Muscle layer of duodenum (tissue), 2 donors: ENCODE measurements around the gene MLX.
A peak's percentile ranks its signal among the peaks of the same experiment; 100 is the strongest.
"Not testable (repeated sequence)": the region's sequence is repeated elsewhere in the genome, so short reads cannot be mapped to it uniquely, and the experiment has no call there.

Experiments used
- H3K27ac ChIP-seq: one replicate; pipeline ENCODE4 v1.7.0; 2013; ENCODE audit warnings: mild to moderate bottlenecking, low read length
- H3K27me3 ChIP-seq: one replicate; pipeline ENCODE4 v1.7.0; 2013; ENCODE audit warnings: low read depth, mild to moderate bottlenecking, control low read depth, low read length
- H3K36me3 ChIP-seq, 2 donors: one replicate each; pipeline ENCODE4 v1.7.0; 2013; ENCODE audit warnings: low read length in 2 of 2, control low read depth in 1 of 2, mild to moderate bottlenecking in 1 of 2; ENCODE audit not compliant: insufficient read depth in 2 of 2, control insufficient read depth in 1 of 2
- H3K4me1 ChIP-seq, 2 donors: one replicate each; pipeline ENCODE4 v1.7.0; 2013; ENCODE audit warnings: low read length in 2 of 2, mild to moderate bottlenecking in 2 of 2, control low read depth in 1 of 2, moderate library complexity in 1 of 2; ENCODE audit not compliant: insufficient read depth in 2 of 2, control insufficient read depth in 1 of 2
- H3K4me3 ChIP-seq, 2 donors: one replicate each; pipeline ENCODE4 v1.7.0; 2013; ENCODE audit warnings: low read length in 2 of 2, low read depth in 1 of 2, mild to moderate bottlenecking in 1 of 2
- H3K9me3 ChIP-seq, 2 donors: one replicate each; pipeline ENCODE4 v1.7.0; 2013; ENCODE audit warnings: low read length in 2 of 2, control low read depth in 1 of 2, mild to moderate bottlenecking in 1 of 2; ENCODE audit not compliant: control insufficient read depth in 1 of 2
- donor health status: healthy.

Gene MLX

DNA sequence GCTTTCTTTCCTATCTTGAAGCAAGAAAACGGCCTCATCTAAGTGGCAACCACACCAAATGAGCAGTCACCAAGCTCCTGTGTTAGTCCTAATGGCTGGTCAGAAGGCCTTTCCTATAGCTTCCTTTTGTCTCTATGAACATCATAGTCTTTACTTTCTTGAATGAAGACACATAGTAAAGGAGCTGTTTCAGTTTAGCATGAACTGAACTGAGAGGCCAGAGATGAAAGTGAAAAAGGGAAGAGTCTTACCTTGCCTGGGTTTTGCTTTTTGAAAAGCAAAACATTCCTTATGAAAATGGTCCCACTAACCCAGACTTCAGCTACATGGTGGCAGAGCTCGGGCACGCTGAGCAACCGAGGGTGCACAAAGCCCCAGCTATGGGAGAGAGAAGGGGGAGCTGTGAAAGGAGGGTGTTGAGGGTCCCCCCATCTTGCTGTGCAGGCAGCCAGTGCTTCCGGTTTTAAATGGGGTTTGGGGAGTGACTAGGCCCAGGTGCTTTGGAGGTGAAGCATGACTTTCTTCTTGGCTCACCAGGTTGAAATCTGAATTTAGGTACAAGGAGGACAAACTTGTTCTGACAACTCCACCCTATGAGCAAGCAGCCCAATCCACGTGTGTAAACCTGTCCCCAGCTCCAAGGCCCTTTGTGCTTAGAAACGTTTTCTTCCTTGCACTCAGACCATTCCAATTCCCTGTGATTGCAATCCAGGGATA, 19.8 kb downstream of the MLX start:
- Histone ChIP-seq H3K27ac (no peak overlapping the region), H3K27me3 (no peaks in the 10 kb centered on the region), H3K36me3 (peaks cover 68 to 83% of the 10 kb centered on the region in 2 donors), H3K9me3 (no peaks in the 10 kb centered on the region), H3K4me3 (no peak overlapping the region), H3K4me1 (peaks cover 0 to 16% of the 10 kb centered on the region in 2 donors)

DNA sequence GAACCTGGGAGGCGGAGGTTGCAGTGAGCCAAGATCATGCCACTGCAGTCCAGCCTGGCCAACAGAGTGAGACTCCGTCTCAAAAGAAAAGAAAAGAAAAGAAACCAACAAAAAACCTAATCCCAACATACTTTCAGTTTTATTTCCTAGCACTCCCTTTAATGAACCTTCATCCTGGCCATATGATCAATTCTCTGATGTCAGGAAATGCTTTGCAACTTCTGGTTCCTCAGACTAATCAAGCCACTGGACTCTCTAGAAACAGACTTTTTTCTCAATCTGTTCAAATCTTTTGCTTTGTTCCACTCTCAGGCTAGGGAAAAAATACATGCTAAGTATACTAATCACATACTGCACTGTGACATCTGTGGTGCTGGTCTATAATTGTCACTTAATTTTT, 24.0 kb downstream of the MLX start:
- H3K36me3 ChIP-seq = peaks cover 35 to 46% of the 10 kb centered on the region in 2 donors
- no peak overlapping the region for H3K27ac ChIP-seq
- H3K9me3 ChIP-seq = no peaks in the 10 kb centered on the region

DNA sequence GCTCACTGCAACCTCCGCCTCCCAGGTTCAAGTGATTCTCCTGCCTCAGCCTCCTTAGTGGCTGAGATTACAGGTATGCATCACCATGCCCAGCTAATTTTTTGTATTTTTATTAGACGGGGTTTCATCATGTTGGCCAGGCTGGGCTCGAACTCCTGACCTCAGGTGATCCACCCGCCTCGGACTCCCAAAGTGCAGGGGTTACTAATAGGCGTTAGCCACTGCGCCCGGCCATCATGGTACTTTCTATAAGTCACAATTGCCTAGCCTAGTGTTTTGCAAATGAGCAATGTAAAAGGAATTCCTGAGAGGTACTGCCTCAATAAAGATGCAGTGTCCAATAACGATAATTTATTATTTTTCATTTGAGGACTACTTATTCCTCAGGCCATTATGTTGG, 24.5 kb downstream of the MLX start:
- Histone ChIP-seq H3K27me3 (no peaks in the 10 kb centered on the region), H3K9me3 (no peaks in the 10 kb centered on the region), H3K4me3 (no peak overlapping the region), H3K36me3 (peaks cover 30 to 41% of the 10 kb centered on the region in 2 donors), H3K27ac (no peak overlapping the region), H3K4me1 (peaks cover 0 to under 1% of the 10 kb centered on the region in 2 donors)

More for the DNA sequence above, 24.0 kb downstream of the MLX start:
- Histone ChIP-seq H3K4me1 (peaks cover 0 to 5% of the 10 kb centered on the region in 2 donors), H3K4me3 (no peak overlapping the region), H3K27me3 (no peaks in the 10 kb centered on the region)

DNA sequence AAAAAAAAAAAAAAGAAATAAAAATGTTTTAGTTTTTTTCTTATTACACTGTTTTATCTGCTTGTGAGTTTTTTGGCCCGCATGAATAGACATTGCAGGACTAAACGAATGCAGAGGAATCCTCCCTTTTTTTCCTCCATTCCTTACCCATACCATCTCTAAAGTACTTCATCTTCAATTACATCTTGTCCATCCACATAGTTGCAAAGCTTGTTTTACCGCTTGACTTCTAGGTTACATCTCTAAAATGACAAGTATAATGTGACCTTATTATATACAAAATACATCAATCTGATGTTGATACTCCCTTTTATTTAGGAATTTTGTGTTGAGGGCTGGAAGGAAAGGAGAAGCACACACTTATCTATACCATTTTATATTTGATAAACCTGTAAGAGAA, 29.5 kb downstream of the MLX start:
- Histone ChIP-seq H3K4me3 (no peak overlapping the region), H3K9me3 (no peaks in the 10 kb centered on the region), H3K27ac (no peak overlapping the region), H3K36me3 (peaks cover 8% of the 10 kb centered on the region in 2 donors), H3K27me3 (no peaks in the 10 kb centered on the region), H3K4me1 (peaks cover 0 to 13% of the 10 kb centered on the region in 2 donors)

DNA sequence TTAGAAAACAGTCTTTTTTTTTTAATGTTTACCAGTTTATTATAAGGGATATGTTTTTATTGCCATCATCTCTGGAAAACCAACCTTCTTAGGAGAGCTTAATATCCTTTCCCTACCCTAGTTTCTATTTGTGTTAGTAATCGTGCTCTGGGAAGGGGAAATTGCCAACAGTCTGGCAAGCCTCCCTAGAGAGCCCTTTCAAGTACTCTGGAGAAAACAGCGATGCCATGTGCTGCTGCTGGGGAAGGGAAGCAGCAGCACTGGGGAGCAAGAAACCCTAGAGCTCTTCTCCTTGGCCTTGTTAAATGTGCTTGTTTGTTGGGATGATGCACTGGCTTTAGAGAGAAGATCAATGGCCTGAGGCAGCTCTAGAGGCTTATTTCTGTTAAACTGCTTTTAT, 32.0 kb downstream of the MLX start:
- Histone ChIP-seq H3K27me3 (no peaks in the 10 kb centered on the region), H3K27ac (no peak overlapping the region), H3K4me3 (no peak overlapping the region), H3K36me3 (no peaks in the 10 kb centered on the region), H3K4me1 (peaks cover 0 to 18% of the 10 kb centered on the region in 2 donors), H3K9me3 (no peaks in the 10 kb centered on the region)

DNA sequence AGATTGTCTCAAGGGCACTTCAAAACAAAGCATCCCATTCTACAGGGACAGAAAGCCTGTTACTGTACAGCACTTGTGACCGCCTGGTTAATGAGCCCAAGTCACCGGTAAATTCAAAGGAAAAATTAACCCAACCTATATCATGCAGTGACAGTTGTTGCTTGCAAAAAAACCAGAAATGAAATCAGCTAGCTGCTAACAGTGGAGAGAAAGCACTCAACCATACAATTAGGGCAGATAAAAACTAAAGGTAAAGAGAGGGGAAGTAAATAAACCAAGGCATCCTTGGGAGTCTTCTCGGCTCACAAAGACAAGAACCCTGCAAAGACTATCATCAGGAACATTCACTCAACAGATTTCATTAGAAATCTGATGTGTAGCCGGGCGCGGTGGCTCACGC, 36.4 kb downstream of the MLX start:
- Histone ChIP-seq H3K36me3 (no peaks in the 10 kb centered on the region), H3K27ac (no peak overlapping the region), H3K4me3 (no peak overlapping the region), H3K27me3 (no peaks in the 10 kb centered on the region), H3K4me1 (peaks cover 0 to 40% of the 10 kb centered on the region in 2 donors), H3K9me3 (no peaks in the 10 kb centered on the region)

DNA sequence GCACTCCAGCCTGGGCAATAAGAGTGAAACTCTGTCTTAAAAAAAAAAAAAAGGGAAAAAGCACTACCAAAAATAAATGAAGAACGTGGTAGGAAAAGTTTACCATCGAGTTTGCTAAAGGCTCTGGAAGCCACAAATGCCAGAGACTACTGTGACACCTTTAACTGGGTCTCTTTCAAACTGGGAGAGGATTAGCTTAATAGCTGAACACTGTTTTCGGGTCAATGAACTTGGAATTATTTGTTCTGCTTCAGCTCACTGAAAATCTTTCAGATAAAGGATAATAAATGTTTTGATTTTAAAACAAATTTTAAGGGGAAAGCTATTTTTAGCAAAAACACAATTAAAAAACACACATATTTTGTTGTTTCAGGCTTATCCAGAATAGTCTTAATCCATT, 40.9 kb downstream of the MLX start:
- no peak overlapping the region for H3K27ac ChIP-seq
- H3K27me3 ChIP-seq = no peaks in the 10 kb centered on the region
- no peaks in the 10 kb centered on the region for H3K9me3 ChIP-seq
- peaks cover 0 to 34% of the 10 kb centered on the region in 2 donors for H3K4me1 ChIP-seq
- peak overlapping the region; percentile 78 to 99 for H3K4me3 ChIP-seq
- H3K36me3 ChIP-seq = peaks cover 10 to 12% of the 10 kb centered on the region in 2 donors

DNA sequence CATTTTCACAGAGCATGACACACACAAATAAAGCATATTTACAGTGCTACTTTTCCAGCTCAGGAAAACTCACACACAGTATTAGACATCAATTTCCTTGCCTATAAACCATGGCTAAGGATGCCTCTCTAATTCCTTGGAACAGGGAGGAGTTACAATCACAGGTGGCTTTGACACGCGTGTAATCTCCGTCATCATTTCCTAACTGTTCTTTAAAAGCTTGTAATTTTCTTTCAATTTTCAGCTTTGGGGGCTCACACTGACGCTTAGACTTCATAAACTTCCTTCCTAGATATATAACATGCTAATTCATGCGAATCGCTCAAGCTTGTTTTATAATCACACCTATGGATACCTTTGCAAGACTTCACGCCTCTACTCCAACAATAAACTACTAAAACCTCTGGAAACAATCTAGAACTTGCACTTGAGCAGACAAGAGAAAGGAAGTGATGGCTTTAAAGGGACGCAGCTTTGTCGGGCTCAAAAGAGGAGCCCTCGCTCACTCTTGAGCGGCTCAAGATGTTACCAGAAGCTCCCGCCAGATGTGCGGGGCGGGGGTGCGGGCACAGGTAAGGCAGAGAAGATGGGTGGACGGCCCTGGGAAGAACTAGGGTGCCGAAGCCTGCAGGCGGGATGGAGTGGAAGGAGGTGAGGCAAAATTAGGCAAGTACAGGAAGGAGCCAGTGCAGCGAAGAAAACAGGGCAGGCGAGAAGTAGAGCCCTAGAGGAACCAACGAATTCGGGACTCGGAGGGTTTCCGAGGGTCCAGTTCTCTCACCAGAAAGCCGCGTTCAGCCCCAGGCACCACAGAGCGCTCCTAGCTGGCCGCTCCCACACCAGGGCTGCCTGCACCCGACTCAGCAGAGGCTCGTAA, 41.6 kb downstream of the MLX start:
- H3K27ac ChIP-seq = peak overlapping the region; percentile 68

DNA sequence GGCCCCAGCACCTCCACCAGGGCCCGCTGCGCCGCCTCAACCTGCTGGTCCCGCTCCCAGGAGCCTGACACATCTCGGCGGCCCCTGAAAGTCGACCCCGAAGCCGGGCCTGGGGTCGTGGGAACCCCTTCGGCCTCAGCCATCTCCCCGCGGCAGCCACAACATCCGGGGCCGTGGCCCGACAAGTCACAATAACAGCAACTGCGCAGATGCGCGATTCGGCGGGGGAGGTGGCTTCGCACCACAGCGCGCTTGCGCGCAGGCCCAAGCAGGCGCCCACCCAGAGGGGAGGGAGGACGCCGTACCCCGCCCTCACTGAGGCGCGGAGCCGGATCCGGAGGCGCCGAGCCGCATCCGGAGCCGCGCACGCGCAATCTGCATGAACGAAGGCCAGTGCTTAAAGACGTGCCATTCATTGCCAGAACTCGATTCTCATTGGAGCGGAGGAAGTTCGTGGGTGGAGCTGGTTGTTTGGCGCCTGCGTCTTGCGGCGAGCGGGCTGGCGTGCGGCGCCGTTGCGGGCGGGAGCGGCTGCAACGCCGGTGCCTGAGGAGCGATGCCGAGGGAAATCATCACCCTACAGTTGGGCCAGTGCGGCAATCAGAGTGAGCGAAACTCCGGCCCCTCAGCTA, 42.4 kb downstream of the MLX start, which contains the start of the genes RETREG3 and TUBG1:
TSS of gene RETREG3 (minus strand) at position 193 of the 632 bp plus-strand sequence. CDS start at position 143, 50 bp downstream.
TSS of gene TUBG1 (plus strand) at position 502 of the 632 bp plus-strand sequence. CDS start at position 557, 55 bp downstream.
- peak within 1 kb of the TSS; percentile 68 for H3K27ac ChIP-seq
- H3K27me3 ChIP-seq = no peaks in the 10 kb centered on the region
- no peaks in the 10 kb centered on the region for H3K9me3 ChIP-seq
- H3K36me3 ChIP-seq = peaks cover 12 to 26% of the 10 kb centered on the region in 2 donors
- H3K4me3 ChIP-seq = peak within 1 kb of the TSS; percentile 78 to 99
- peaks cover 0 to 28% of the 10 kb centered on the region in 2 donors for H3K4me1 ChIP-seq

More for the DNA sequence above, 41.6 kb downstream of the MLX start:
- Histone ChIP-seq H3K27me3 (no peaks in the 10 kb centered on the region), H3K9me3 (no peaks in the 10 kb centered on the region), H3K4me3 (peak overlapping the region; percentile 78 to 99), H3K4me1 (peaks cover 0 to 28% of the 10 kb centered on the region in 2 donors), H3K36me3 (peaks cover 12 to 18% of the 10 kb centered on the region in 2 donors)

DNA sequence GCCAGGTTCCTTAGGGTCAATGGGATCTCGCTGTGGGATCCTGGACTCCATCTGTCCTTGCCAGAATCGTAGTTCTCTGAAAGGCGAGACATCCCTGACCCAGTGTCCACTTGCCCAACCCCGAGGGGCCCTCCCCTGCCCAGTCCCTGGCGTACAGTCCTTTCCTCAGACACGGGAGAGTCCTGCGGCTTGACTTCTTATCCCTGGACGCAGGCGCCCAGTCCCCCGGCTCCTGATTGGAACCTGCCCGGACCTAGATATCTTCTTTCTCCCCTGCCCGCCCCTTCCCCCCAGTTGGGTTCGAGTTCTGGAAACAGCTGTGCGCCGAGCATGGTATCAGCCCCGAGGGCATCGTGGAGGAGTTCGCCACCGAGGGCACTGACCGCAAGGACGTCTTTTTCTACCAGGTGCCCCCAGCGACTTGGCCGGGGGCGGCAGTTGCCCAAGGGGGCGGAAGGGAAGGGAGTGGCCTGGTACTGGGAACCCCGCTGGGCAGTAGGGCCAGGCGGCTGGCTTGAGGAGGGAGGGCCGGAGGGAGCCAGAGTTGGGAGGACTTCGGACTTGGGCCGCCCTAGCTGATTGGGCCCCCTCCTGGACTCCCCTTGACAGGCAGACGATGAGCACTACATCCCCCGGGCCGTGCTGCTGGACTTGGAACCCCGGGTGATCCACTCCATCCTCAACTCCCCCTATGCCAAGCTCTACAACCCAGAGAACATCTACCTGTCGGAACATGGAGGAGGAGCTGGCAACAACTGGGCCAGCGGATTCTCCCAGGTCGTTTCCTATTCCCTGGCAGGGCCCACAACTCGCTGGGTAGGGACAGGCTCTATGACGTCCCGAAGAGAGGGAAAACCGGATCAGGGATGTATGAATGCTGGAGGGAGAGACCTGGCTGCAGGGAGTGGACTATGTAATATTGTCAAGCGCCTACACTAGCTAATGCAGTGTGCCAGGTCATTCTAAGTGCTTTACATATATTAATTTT, 43.2 kb downstream of the MLX start:
- not testable (repeated sequence) for H3K9me3 ChIP-seq, H3K27me3 ChIP-seq
- Histone ChIP-seq H3K4me1 (peaks cover 0 to 28% of the 10 kb centered on the region in 2 donors), H3K27ac (peak overlapping the region; percentile 49), H3K36me3 (peaks cover 19 to 34% of the 10 kb centered on the region in 2 donors), H3K4me3 (peak overlapping the region; percentile 78 to 99)
